Small intestine (tissue), 7 donors: Measurements from ENCODE around the gene DIS3L2. TPM values are rescaled to one million over a fixed set of nuclear protein-coding genes. Genes with fewer than 3 reads are reported as not detected.
"Not testable (repeated sequence)": the region's sequence is repeated elsewhere in the genome, so short reads cannot be mapped to it uniquely, and the experiment has no call there.

Source experiments
- DNase-seq, 2 donors: peaks; one replicate each; pipeline versions ENCODE4 v3.0.0 to v3.0.0-alpha.2; 2013
- FAIRE-seq: peaks from 2 replicates; lab custom pipeline; 2012; peaks lifted over from hg19 to GRCh38; lab: Jason Lieb, UNC
- H3K27ac ChIP-seq, 3 donors: one replicate each; pipeline ENCODE4 v1.5.1; 2013; ENCODE audit warnings: low read length in 2 of 3, mild to moderate bottlenecking in 2 of 3, control low read depth in 1 of 3, inconsistent platforms in 1 of 3, low read depth in 1 of 3, moderate library complexity in 1 of 3
- H3K27me3 ChIP-seq, 3 donors: one replicate each; pipeline ENCODE4 v1.6.1; 2013; ENCODE audit warnings: low read length in 3 of 3, inconsistent platforms in 1 of 3; ENCODE audit not compliant: control insufficient read depth in 3 of 3, insufficient read depth in 3 of 3
- H3K36me3 ChIP-seq, 3 donors: one replicate each; pipeline ENCODE4 v1.6.1; 2013; ENCODE audit warnings: low read length in 3 of 3, inconsistent platforms in 1 of 3, low read depth in 1 of 3, mild to moderate bottlenecking in 1 of 3, moderate library complexity in 1 of 3; ENCODE audit not compliant: control insufficient read depth in 3 of 3, insufficient read depth in 2 of 3
- H3K4me1 ChIP-seq, 3 donors: one replicate each; pipeline ENCODE4 v1.6.1; 2013; ENCODE audit warnings: low read length in 2 of 3, inconsistent platforms in 1 of 3, low read depth in 1 of 3, mild to moderate bottlenecking in 1 of 3, moderate library complexity in 1 of 3; ENCODE audit not compliant: control insufficient read depth in 3 of 3, insufficient read depth in 2 of 3
- H3K4me3 ChIP-seq, 3 donors: one replicate each; pipeline ENCODE4 v1.5.1; 2013; ENCODE audit warnings: low read length in 3 of 3, control low read depth in 1 of 3, inconsistent platforms in 1 of 3, low read depth in 1 of 3, mild to moderate bottlenecking in 1 of 3, moderate library complexity in 1 of 3
- H3K9me3 ChIP-seq, 2 donors: one replicate each; pipeline ENCODE4 v1.6.1; 2013; ENCODE audit warnings: low read depth in 1 of 2, low read length in 1 of 2; ENCODE audit not compliant: control insufficient read depth in 2 of 2, insufficient read depth in 1 of 2
- WGBS, 3 donors: extraction: QIAGEN DNeasy Blood & Tissue Kit; methylation state at CpG; one replicate each; pipeline ENCODE4 v1.1.7; 2013; 5-methylcytosine and 5-hydroxymethylcytosine counted together
- polyA plus RNA-seq, 4 donors: library from polyadenylated mRNA; stranded (reverse) in 3 of 4; unstranded in 1 of 4; fragments of 200-250 nt in 3 of 4; fragments of 120-200 nt in 1 of 4; gene quantifications; one replicate each; pipeline versions ENCODE4 v1.2.1 to v1.2.3, GENCODE V29; 2013
- donor health status: healthy with polysubstance abuse.
- donor health status: control.
- donor health status: control.
- donor health status: Bipolar disorder and iron deficiency.
- donor health status: healthy.

Gene DIS3L2
- polyA plus RNA-seq, 4 donors = 8.3 to 22.1 (median 11.8) TPM

DNA sequence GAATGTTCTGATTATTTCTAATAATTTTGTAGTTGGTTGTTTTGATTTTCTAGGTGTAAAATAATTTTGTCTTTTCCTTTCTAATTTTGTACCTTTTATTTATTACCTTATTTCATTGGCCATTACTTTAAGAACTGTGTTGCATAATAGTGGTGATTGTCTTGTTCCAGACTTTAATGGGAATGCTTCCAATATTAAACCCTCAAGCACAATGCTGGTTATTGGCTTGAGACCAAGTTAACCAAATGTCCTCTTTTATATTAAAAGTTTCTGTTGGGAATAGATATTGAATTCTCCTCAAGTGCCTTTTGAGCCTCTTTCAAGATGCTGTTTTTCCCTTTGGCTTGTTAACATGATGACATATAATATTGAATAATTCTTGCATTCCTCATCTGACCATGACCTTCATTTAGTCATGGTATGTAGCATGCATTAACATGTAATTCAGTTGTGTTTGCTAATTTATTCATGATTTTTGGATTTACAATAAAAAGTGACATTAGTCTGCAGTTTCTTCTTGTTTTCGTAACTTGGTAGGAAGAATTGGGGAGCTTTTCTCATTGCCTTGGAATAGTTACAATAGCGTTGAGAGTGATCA is 141.7 kb downstream of the DIS3L2 start:
- Histone ChIP-seq H3K4me3 (no peak overlapping the region), H3K36me3 (peaks cover 0 to 2% (median 2%) of the 10 kb centered on the region in 3 donors), H3K9me3 (peaks cover 0 to 13% of the 10 kb centered on the region in 2 donors), H3K27me3 (no peaks in the 10 kb centered on the region), H3K4me1 (no peaks in the 10 kb centered on the region), H3K27ac (no peak overlapping the region)
- 86 to 100% (median 98%) methylated on average over 2 of the region's 2 CpGs for WGBS, 3 donors
- FAIRE-seq = no peak
- no peak for DNase-seq

GRCh38 chr2:232104076-232104646 is 142.6 kb downstream of the DIS3L2 start:
- Histone ChIP-seq H3K27me3 (no peaks in the 10 kb centered on the region), H3K36me3 (peaks cover 0 to 2% (median 2%) of the 10 kb centered on the region in 3 donors), H3K27ac (no peak overlapping the region), H3K9me3 (peaks cover 0 to 12% of the 10 kb centered on the region in 2 donors), H3K4me3 (no peak overlapping the region), H3K4me1 (no peaks in the 10 kb centered on the region)
- WGBS, 3 donors = 94 to 96% (median 96%) methylated on average over 2 of the region's 2 CpGs
- DNase-seq (no peak), FAIRE-seq (no peak)

GRCh38 chr2:232111551-232111950 is 150.0 kb downstream of the DIS3L2 start:
- 90 to 98% (median 96%) methylated on average over 1 of the region's 1 CpG for WGBS, 3 donors
- Histone ChIP-seq H3K36me3 (peaks cover 0 to 2% (median 0%) of the 10 kb centered on the region in 3 donors), H3K27me3 (no peaks in the 10 kb centered on the region), H3K4me3 (no peak overlapping the region), H3K9me3 (peaks cover 0 to 6% of the 10 kb centered on the region in 2 donors), H3K4me1 (no peaks in the 10 kb centered on the region), H3K27ac (no peak overlapping the region)
- FAIRE-seq (no peak), DNase-seq (no peak)

- FAIRE-seq (no peak), DNase-seq (no peak)
- WGBS, 3 donors = 89 to 97% (median 97%) methylated on average over 1 of the region's 1 CpG
Observed at GRCh38 chr2:232113821-232114220, 152.3 kb downstream of the DIS3L2 start.

GRCh38 chr2:232115728-232116361 is 154.3 kb downstream of the DIS3L2 start:
- not testable (repeated sequence) for H3K27ac ChIP-seq, H3K4me3 ChIP-seq, H3K36me3 ChIP-seq, H3K4me1 ChIP-seq, H3K27me3 ChIP-seq, DNase-seq, H3K9me3 ChIP-seq, FAIRE-seq
- WGBS, 3 donors = 94 to 98% (median 94%) methylated on average over 6 of the region's 6 CpGs

More at GRCh38 chr2:232113821-232114220, 152.3 kb downstream of the DIS3L2 start:
- H3K9me3 ChIP-seq = peaks cover 0 to 6% of the 10 kb centered on the region in 2 donors
- H3K27ac ChIP-seq = no peak overlapping the region
- H3K4me3 ChIP-seq = no peak overlapping the region
- no peaks in the 10 kb centered on the region for H3K27me3 ChIP-seq
- H3K4me1 ChIP-seq = no peaks in the 10 kb centered on the region
- peaks cover 0 to 2% (median 0%) of the 10 kb centered on the region in 3 donors for H3K36me3 ChIP-seq

DNA sequence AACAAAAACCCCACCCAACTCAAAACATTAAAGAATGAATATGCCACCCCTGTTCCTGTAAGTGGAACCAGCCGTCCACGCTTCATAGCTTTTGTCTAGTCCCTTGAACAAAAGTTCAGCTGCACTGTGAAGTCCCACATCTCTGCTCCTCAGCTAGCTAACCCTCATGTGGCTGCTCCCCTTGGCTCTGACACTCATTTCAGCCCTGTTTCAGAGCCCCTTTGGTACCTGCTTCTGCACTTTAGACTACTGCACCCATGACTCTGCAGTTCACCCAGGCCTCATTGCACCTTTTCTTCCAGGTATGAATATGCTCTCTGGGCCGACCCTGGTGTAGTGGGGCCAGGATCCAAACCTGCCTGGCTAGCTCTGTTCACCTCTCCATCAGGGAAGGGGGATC is 155.3 kb downstream of the DIS3L2 start:
- DNase-seq (no peak), FAIRE-seq (no peak)
- WGBS, 3 donors = 60 to 64% (median 63%) methylated on average over 3 of the region's 3 CpGs
- Histone ChIP-seq H3K4me1 (no peaks in the 10 kb centered on the region), H3K36me3 (peaks cover 0 to 2% (median 0%) of the 10 kb centered on the region in 3 donors), H3K27me3 (no peaks in the 10 kb centered on the region), H3K9me3 (peaks cover 0 to 6% of the 10 kb centered on the region in 2 donors), H3K4me3 (no peak overlapping the region), H3K27ac (no peak overlapping the region)

- peaks cover 0 to 2% (median 0%) of the 10 kb centered on the region in 3 donors for H3K36me3 ChIP-seq
- DNase-seq (no peak), FAIRE-seq (no peak)
- no peak overlapping the region for H3K27ac ChIP-seq
- WGBS, 3 donors = 93 to 96% (median 95%) methylated on average over 3 of the region's 3 CpGs
- H3K4me3 ChIP-seq = no peak overlapping the region
- no peaks in the 10 kb centered on the region for H3K27me3 ChIP-seq
- H3K4me1 ChIP-seq = no peaks in the 10 kb centered on the region
- peaks cover 0 to 4% of the 10 kb centered on the region in 2 donors for H3K9me3 ChIP-seq
Observed at GRCh38 chr2:232117413-232117812, 155.9 kb downstream of the DIS3L2 start.

DNA sequence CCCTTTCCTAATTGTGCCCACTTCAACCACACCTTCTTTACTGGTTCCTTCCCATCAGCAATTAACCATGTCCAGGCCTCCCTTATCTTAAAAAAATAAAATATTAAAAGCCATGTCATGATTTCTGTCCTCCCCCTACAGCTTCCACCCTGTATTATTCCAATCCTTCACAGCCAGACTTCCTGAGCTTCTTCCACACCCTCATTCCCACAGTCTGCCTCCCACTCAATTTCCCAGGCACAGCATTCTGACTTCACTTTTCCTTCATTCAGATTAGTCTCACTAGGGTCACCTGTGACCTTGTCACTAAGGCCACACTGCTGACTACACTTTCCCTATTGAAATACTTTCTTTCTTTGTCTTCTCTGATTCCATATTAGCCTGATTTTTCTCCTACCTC is 159.4 kb downstream of the DIS3L2 start:
- no peak for FAIRE-seq
- H3K36me3 ChIP-seq = peaks cover 0 to 2% (median 0%) of the 10 kb centered on the region in 3 donors

More for the DNA sequence above, 159.4 kb downstream of the DIS3L2 start:
- DNase-seq = no peak
- Histone ChIP-seq H3K4me3 (no peak overlapping the region), H3K27me3 (no peaks in the 10 kb centered on the region), H3K9me3 (no peaks in the 10 kb centered on the region), H3K4me1 (no peaks in the 10 kb centered on the region), H3K27ac (no peak overlapping the region)
